Cardiac muscle cell (in vitro differentiated cells and primary cell): ENCODE measurements around the gene COPS2. TPM values are rescaled to one million over a fixed set of nuclear protein-coding genes. Genes with fewer than 3 reads are reported as not detected.
A peak's percentile ranks its signal among the peaks of the same experiment; 100 is the strongest.

Experiments used
- DNase-seq, 2 donors: peaks; one replicate each; pipeline versions ENCODE4 v3.0.0 to v3.0.0-alpha.2; 2010 to 2017; ENCODE audit warnings: low read depth in 1 of 2, low spot score in 1 of 2
- H3K27ac ChIP-seq: fragments of 200-600 bp; sonication (generic); 2 replicates; pipeline ENCODE4 v1.5.1; 2016
- H3K27me3 ChIP-seq: fragments of 200-600 bp; sonication (generic); 2 replicates; pipeline ENCODE4 v1.6.0; 2016; ENCODE audit warnings: control low read depth
- H3K36me3 ChIP-seq: fragments of 200-600 bp; sonication (generic); 2 replicates; pipeline ENCODE4 v1.5.1; 2016; ENCODE audit warnings: control low read depth
- H3K4me1 ChIP-seq: fragments of 200-600 bp; sonication (generic); 2 replicates; pipeline ENCODE4 v1.8.1; 2017; ENCODE audit warnings: low read depth, mild to moderate bottlenecking, mixed run types
- H3K4me3 ChIP-seq: fragments of 200-600 bp; sonication (generic); 2 replicates; pipeline ENCODE4 v1.5.1; 2016; ENCODE audit warnings: mild to moderate bottlenecking
- H3K9me3 ChIP-seq: fragments of 200-600 bp; sonication (generic); 2 replicates; pipeline ENCODE4 v1.5.1; 2017; ENCODE audit warnings: low read depth, mild to moderate bottlenecking, control low read depth
- polyA plus RNA-seq: library from polyadenylated mRNA; unstranded; fragments of >200 nt; fragmentation: Nextera tagmentation; extraction: Ambion mirVana; gene quantifications from 2 replicates; pipeline ENCODE4 v1.2.1, GENCODE V29; 2016
- total RNA-seq: library from RNA; depleted of rRNA; stranded (reverse); fragments of >200 nt; gene quantifications from 2 replicates; pipeline ENCODE4 v1.2.3, GENCODE V29; 2016
- TF ChIP-seq, protein P1 (sequence below): IDR thresholded peaks from 2 replicates; pipeline ENCODE4 v1.5.1; 2012; ENCODE audit warnings: low read depth, mild to moderate bottlenecking, low read length

The COPS2 gene
- total and polyA plus RNA-seq, 2 experiments from 2014 or later = 35.7 to 41.3 TPM

DNA sequence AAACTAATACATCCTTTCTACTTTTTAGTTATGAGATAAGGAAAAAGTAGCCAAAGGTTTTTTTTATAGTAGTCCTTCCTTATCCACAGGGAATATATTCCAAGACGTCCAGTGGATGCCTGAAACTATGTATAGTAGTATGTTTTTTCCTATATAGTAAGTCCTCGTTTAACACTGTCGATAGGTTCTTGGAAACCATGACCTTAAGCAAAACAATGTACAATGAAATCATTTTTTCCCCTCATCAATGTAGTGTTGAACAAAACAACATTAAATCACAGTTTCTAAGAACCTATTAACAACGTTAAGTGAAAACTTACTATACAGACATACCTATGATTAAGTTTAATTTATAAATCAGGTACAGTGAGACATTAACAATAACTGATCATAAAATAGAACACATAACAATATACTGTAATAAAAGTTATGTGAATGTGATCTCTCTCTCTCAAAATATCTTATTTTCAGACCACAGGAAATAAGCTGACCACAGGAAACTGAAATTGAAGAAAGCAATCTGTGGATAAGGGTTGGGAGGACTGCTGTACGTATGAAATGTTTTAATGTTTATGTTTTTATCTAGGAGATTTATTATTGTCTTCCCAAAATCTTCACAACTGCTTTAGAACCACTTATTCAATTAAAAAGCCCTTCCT, 20.6 kb downstream of the COPS2 start:
- H3K4me3 ChIP-seq = no peak overlapping the region
- H3K27me3 ChIP-seq = no peaks in the 10 kb centered on the region
- H3K27ac ChIP-seq = peak overlapping the region; percentile 12
- no peaks in the 10 kb centered on the region for H3K4me1 ChIP-seq
- DNase-seq = peak in 1 of 2 donors; percentile 69
- peaks cover 77% of the 10 kb centered on the region for H3K36me3 ChIP-seq
- TF ChIP-seq, protein P1, sequence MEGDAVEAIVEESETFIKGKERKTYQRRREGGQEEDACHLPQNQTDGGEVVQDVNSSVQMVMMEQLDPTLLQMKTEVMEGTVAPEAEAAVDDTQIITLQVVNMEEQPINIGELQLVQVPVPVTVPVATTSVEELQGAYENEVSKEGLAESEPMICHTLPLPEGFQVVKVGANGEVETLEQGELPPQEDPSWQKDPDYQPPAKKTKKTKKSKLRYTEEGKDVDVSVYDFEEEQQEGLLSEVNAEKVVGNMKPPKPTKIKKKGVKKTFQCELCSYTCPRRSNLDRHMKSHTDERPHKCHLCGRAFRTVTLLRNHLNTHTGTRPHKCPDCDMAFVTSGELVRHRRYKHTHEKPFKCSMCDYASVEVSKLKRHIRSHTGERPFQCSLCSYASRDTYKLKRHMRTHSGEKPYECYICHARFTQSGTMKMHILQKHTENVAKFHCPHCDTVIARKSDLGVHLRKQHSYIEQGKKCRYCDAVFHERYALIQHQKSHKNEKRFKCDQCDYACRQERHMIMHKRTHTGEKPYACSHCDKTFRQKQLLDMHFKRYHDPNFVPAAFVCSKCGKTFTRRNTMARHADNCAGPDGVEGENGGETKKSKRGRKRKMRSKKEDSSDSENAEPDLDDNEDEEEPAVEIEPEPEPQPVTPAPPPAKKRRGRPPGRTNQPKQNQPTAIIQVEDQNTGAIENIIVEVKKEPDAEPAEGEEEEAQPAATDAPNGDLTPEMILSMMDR = no peak
- no peaks in the 10 kb centered on the region for H3K9me3 ChIP-seq

DNA sequence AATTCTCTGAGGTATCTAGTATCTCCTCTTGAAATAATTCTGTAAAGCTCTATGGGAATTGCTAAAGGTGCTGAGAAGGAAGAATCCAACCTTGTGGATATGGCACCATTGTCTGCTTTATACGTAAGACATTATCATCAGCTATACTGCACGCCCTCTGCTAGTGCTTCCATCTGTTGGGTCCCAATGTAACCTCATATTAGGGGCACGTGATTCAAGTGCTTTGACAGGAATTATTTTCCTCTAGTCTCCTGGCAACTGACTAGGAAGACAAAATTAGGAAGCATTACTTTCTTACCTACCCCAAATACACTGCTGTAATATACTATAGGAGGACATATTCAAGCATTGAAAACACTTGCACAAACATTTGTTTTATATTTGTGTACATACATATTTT, 24.0 kb downstream of the COPS2 start:
- no peak for DNase-seq
- no peak overlapping the region for H3K27ac ChIP-seq
- no peak overlapping the region for H3K4me3 ChIP-seq
- H3K9me3 ChIP-seq = no peaks in the 10 kb centered on the region
- TF ChIP-seq, protein P1 = no peak
- no peaks in the 10 kb centered on the region for H3K27me3 ChIP-seq
- H3K4me1 ChIP-seq = no peaks in the 10 kb centered on the region
- H3K36me3 ChIP-seq = peaks cover 77% of the 10 kb centered on the region

DNA sequence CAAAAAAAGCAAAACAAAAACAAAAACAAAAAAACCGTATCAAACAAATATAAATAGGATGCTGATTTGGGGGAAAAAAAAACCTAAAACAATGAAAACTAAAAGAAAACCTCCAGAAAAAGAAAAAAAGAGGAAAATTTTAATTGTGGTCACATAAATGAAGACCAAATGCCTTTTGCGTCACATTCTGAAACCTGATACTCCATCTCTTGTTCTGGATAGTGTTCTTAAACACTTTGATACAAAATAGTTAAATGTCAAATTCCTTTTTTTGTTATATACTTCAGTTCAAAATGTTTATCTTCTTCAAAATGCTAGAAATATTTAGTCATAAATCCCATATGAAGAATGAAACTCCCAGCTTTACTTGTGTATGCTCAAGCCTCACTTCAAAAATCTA, 31.0 kb downstream of the COPS2 start:
- no peaks in the 10 kb centered on the region for H3K27me3 ChIP-seq
- H3K36me3 ChIP-seq = peaks cover 33% of the 10 kb centered on the region
- H3K9me3 ChIP-seq = no peaks in the 10 kb centered on the region
- peaks cover 28% of the 10 kb centered on the region for H3K4me1 ChIP-seq
- H3K4me3 ChIP-seq = no peak overlapping the region
- TF ChIP-seq, protein P1 = no peak
- no peak for DNase-seq
- H3K27ac ChIP-seq = peak overlapping the region; percentile 49

DNA sequence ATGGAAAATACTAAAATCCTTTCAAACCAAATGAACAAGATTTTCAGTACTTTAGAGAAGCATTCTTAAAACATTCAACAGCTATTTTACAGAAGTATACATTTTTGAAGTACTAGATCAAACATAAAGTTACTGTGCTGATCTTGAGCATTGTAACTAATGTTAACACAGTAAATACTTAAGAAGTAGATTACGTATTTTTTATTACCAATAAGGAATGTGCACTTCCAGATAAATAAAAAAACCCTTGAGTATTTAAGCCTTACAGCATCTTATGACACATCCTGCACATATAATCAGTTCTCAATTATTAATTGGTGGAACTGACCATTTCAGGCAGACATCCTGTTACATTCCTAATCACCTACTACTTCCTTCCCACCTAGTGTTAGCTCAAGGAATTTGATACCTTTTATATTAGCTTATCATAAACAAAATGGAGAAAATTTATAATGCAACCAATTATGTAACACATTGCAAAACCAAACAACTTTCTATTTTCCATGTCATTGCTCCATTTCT, 32.8 kb downstream of the COPS2 start:
- TF ChIP-seq, protein P1 = no peak
- Histone ChIP-seq H3K4me1 (peaks cover 28% of the 10 kb centered on the region), H3K27ac (peak overlapping the region; percentile 87), H3K36me3 (peaks cover 17% of the 10 kb centered on the region), H3K4me3 (no peak overlapping the region), H3K9me3 (no peaks in the 10 kb centered on the region), H3K27me3 (no peaks in the 10 kb centered on the region)
- no peak for DNase-seq

DNA sequence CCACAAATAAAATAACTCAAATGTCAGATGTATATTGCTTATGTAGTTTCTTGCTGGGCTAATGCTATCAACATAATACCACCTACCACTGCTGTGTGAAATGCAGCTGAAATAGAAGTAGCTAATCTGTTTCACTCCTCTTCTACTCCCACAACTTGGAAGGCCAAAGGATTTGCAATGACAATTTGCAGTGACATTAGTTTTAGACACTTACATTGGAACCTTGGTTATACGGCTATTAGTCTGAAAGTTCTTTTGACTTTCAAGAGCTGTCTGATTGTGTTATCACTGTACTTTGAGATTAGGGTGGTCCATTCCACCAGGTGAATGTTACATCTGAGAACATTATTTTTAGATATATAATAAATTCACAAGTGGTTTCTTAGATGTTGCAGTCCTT, 33.5 kb downstream of the COPS2 start:
- no peaks in the 10 kb centered on the region for H3K9me3 ChIP-seq
- peaks cover 14% of the 10 kb centered on the region for H3K36me3 ChIP-seq
- H3K27ac ChIP-seq = peak overlapping the region; percentile 87
- H3K4me1 ChIP-seq = peaks cover 28% of the 10 kb centered on the region
- no peaks in the 10 kb centered on the region for H3K27me3 ChIP-seq
- no peak overlapping the region for H3K4me3 ChIP-seq
- peak in 1 of 2 donors; percentile 50 for DNase-seq
- TF ChIP-seq, protein P1 = no peak
